ENCODE measurements around the gene NSF. TPM values are rescaled to one million over a fixed set of nuclear protein-coding genes. Genes with fewer than 3 reads are reported as not detected.

Gene NSF
- total and polyA plus RNA-seq, 2 donors (not counting 1 experiment from before 2014, with no cell fraction given) = 65.5 to 66.7 TPM

DNA sequence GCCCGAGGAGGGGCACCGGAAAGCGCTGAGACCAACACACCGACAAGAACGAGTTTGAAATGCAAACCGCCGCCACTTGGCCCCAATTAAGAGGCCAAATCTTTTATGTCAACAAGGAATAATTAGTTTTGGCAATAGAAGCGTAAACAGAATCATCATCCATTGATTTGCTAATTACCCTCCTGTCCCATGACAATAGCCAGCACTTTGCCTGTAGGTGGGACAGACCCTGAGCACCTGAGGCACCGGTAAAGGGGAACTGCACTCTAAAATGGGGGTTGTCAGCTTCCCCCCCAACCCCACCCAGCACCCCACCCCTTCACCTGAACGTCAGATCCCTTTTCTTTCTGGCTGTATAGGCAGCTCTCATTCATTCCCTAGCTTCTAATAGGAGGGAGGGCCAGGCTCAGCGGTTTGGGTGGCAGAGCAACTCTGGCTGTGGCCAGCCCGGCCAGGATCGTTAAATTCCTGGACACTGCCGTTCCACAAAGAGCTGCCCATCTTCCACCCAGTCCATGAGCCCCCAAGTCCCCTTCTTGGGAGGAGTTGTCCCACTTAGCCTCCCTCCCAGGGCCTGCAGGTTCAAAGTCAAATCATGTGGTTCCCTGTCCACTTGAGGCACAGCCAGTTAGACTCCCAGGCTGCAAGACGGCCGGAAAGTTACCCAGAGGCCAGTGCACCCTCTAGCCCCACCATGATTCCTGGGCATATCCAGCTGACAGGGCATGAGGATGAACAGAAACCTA is 182.2 kb downstream of the NSF start:
- Histone ChIP-seq H3K4me3 (replicated peaks in 1 of 4; ENCODE audit: control extremely low read depth in 1 of 4, insufficient read depth in 1 of 4, low read depth in 3 of 4, low read length in 4 of 4) (peak overlapping the region in 2 of 4 experiments; percentile 40 to 57), H3K27ac (ENCODE audit: insufficient read depth, low read length) (no peak overlapping the region), H3K9ac (ENCODE audit: insufficient read depth, low read length) (no peak overlapping the region), H3K9me3 (ENCODE audit: control insufficient read depth, insufficient read depth, low read depth, low read length) (no peaks in the 10 kb centered on the region), H4K20me1 (ENCODE audit: control insufficient read depth, extremely low read depth, insufficient read depth, low read length) (no peaks in the 10 kb centered on the region), H3K36me3 (ENCODE audit: control insufficient read depth, insufficient read depth, low read length) (no peaks in the 10 kb centered on the region), H3K79me2 (ENCODE audit: control insufficient read depth, insufficient read depth, low read length) (no peaks in the 10 kb centered on the region), H2AFZ (ENCODE audit: low read length) (no peak overlapping the region), H3K27me3 (ENCODE audit: control insufficient read depth, insufficient read depth, low read length) (no peaks in the 10 kb centered on the region), H3K4me2 (ENCODE audit: extremely low read depth, insufficient read depth, low read length) (no peak overlapping the region), H3K4me1 (ENCODE audit: control insufficient read depth, extremely low read depth, insufficient read depth, low read length) (no peaks in the 10 kb centered on the region)
- no peak for DNase-seq (ENCODE audit: low read depth in 2 of 2)
- TF ChIP-seq, protein P1, sequence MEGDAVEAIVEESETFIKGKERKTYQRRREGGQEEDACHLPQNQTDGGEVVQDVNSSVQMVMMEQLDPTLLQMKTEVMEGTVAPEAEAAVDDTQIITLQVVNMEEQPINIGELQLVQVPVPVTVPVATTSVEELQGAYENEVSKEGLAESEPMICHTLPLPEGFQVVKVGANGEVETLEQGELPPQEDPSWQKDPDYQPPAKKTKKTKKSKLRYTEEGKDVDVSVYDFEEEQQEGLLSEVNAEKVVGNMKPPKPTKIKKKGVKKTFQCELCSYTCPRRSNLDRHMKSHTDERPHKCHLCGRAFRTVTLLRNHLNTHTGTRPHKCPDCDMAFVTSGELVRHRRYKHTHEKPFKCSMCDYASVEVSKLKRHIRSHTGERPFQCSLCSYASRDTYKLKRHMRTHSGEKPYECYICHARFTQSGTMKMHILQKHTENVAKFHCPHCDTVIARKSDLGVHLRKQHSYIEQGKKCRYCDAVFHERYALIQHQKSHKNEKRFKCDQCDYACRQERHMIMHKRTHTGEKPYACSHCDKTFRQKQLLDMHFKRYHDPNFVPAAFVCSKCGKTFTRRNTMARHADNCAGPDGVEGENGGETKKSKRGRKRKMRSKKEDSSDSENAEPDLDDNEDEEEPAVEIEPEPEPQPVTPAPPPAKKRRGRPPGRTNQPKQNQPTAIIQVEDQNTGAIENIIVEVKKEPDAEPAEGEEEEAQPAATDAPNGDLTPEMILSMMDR (conservative IDR thresholded peaks at IDR 0.05 in 1 of 2, IDR thresholded peaks at IDR 0.05 in 1 of 2; ENCODE audit: low read depth in 1 of 2, low read length in 2 of 2) = no peak
- TF ChIP-seq EZH2 (IDR thresholded peaks at IDR 0.05; ENCODE audit: low read length, missing control alignments) = no peak

DNA sequence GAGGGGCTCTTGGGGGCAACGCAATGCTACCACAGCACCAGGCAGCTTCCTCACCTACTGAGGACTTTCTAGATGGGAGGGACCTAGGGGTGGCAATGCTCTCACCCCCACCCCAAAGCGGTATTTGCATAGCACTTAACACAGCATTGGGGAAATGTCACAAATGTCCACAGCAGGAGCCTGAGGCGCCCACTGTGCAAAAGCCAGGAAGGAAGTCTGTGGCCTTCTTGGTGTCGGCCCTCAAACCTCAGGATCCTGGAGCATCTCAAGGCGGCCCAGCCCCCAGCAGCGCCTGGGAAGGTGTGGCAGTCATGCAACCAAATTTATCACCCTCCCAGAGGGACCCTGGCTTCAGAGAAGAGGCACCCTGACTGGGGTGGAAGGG is 182.7 kb downstream of the NSF start:
- Histone ChIP-seq H4K20me1 (ENCODE audit: control insufficient read depth, extremely low read depth, insufficient read depth, low read length) (no peaks in the 10 kb centered on the region), H3K27me3 (ENCODE audit: control insufficient read depth, insufficient read depth, low read length) (no peaks in the 10 kb centered on the region), H3K4me1 (ENCODE audit: control insufficient read depth, extremely low read depth, insufficient read depth, low read length) (no peaks in the 10 kb centered on the region), H3K9ac (ENCODE audit: insufficient read depth, low read length) (no peak overlapping the region), H2AFZ (ENCODE audit: low read length) (no peak overlapping the region), H3K79me2 (ENCODE audit: control insufficient read depth, insufficient read depth, low read length) (no peaks in the 10 kb centered on the region), H3K4me3 (replicated peaks in 1 of 4; ENCODE audit: control extremely low read depth in 1 of 4, insufficient read depth in 1 of 4, low read depth in 3 of 4, low read length in 4 of 4) (no peak overlapping the region), H3K4me2 (ENCODE audit: extremely low read depth, insufficient read depth, low read length) (no peak overlapping the region), H3K27ac (ENCODE audit: insufficient read depth, low read length) (no peak overlapping the region), H3K9me3 (ENCODE audit: control insufficient read depth, insufficient read depth, low read depth, low read length) (no peaks in the 10 kb centered on the region), H3K36me3 (ENCODE audit: control insufficient read depth, insufficient read depth, low read length) (no peaks in the 10 kb centered on the region)
- TF ChIP-seq, protein P1 (conservative IDR thresholded peaks at IDR 0.05 in 1 of 2, IDR thresholded peaks at IDR 0.05 in 1 of 2; ENCODE audit: low read depth in 1 of 2, low read length in 2 of 2) = no peak
- TF ChIP-seq EZH2 (IDR thresholded peaks at IDR 0.05; ENCODE audit: low read length, missing control alignments) = no peak
- no peak for DNase-seq (ENCODE audit: low read depth in 2 of 2)

DNA sequence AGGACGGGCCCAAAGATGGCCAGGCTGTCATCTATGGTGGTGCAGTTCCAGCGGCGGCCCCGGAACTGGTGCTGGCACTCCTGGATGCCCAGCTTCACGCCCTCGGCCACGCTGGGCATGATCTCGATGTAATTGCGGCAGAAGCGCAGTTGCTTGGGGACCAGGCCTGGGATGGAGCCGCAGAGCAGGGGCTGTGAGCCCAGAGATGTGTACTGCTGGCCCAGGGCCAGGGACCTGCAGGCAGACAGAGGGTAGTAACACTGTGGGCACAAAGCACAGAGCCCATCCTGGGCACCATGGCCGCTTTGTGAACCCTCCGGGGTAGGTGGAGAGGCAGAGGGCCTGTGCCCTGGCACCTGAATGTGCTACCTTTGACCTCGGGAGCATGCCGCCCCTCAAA is 183.2 kb downstream of the NSF start:
- Histone ChIP-seq H3K4me2 (ENCODE audit: extremely low read depth, insufficient read depth, low read length) (no peak overlapping the region), H3K9ac (ENCODE audit: insufficient read depth, low read length) (no peak overlapping the region), H3K4me1 (ENCODE audit: control insufficient read depth, extremely low read depth, insufficient read depth, low read length) (no peaks in the 10 kb centered on the region), H3K79me2 (ENCODE audit: control insufficient read depth, insufficient read depth, low read length) (no peaks in the 10 kb centered on the region), H3K36me3 (ENCODE audit: control insufficient read depth, insufficient read depth, low read length) (no peaks in the 10 kb centered on the region), H3K4me3 (replicated peaks in 1 of 4; ENCODE audit: control extremely low read depth in 1 of 4, insufficient read depth in 1 of 4, low read depth in 3 of 4, low read length in 4 of 4) (no peak overlapping the region), H2AFZ (ENCODE audit: low read length) (no peak overlapping the region), H3K27ac (ENCODE audit: insufficient read depth, low read length) (no peak overlapping the region), H4K20me1 (ENCODE audit: control insufficient read depth, extremely low read depth, insufficient read depth, low read length) (no peaks in the 10 kb centered on the region), H3K27me3 (ENCODE audit: control insufficient read depth, insufficient read depth, low read length) (no peaks in the 10 kb centered on the region), H3K9me3 (ENCODE audit: control insufficient read depth, insufficient read depth, low read depth, low read length) (no peaks in the 10 kb centered on the region)
- TF ChIP-seq, protein P1 (conservative IDR thresholded peaks at IDR 0.05 in 1 of 2, IDR thresholded peaks at IDR 0.05 in 1 of 2; ENCODE audit: low read depth in 1 of 2, low read length in 2 of 2) = no peak
- no peak for TF ChIP-seq EZH2 (IDR thresholded peaks at IDR 0.05; ENCODE audit: low read length, missing control alignments)
- no peak for DNase-seq (ENCODE audit: low read depth in 2 of 2)
